Small intestine (tissue), 7 donors: ENCODE data around the gene TXNDC5. TPM values are rescaled to one million over a fixed set of nuclear protein-coding genes. Genes with fewer than 3 reads are reported as not detected.

ENCODE experiments used
- DNase-seq, 2 donors: peaks; one replicate each; pipeline versions ENCODE4 v3.0.0 to v3.0.0-alpha.2; 2013
- FAIRE-seq: peaks from 2 replicates; lab custom pipeline; 2012; peaks lifted over from hg19 to GRCh38; lab: Jason Lieb, UNC
- H3K27ac ChIP-seq, 3 donors: one replicate each; pipeline ENCODE4 v1.5.1; 2013; ENCODE audit warnings: low read length in 2 of 3, mild to moderate bottlenecking in 2 of 3, control low read depth in 1 of 3, inconsistent platforms in 1 of 3, low read depth in 1 of 3, moderate library complexity in 1 of 3
- H3K27me3 ChIP-seq, 3 donors: one replicate each; pipeline ENCODE4 v1.6.1; 2013; ENCODE audit warnings: low read length in 3 of 3, inconsistent platforms in 1 of 3; ENCODE audit not compliant: control insufficient read depth in 3 of 3, insufficient read depth in 3 of 3
- H3K36me3 ChIP-seq, 3 donors: one replicate each; pipeline ENCODE4 v1.6.1; 2013; ENCODE audit warnings: low read length in 3 of 3, inconsistent platforms in 1 of 3, low read depth in 1 of 3, mild to moderate bottlenecking in 1 of 3, moderate library complexity in 1 of 3; ENCODE audit not compliant: control insufficient read depth in 3 of 3, insufficient read depth in 2 of 3
- H3K4me1 ChIP-seq, 3 donors: one replicate each; pipeline ENCODE4 v1.6.1; 2013; ENCODE audit warnings: low read length in 2 of 3, inconsistent platforms in 1 of 3, low read depth in 1 of 3, mild to moderate bottlenecking in 1 of 3, moderate library complexity in 1 of 3; ENCODE audit not compliant: control insufficient read depth in 3 of 3, insufficient read depth in 2 of 3
- H3K4me3 ChIP-seq, 3 donors: one replicate each; pipeline ENCODE4 v1.5.1; 2013; ENCODE audit warnings: low read length in 3 of 3, control low read depth in 1 of 3, inconsistent platforms in 1 of 3, low read depth in 1 of 3, mild to moderate bottlenecking in 1 of 3, moderate library complexity in 1 of 3
- H3K9me3 ChIP-seq, 2 donors: one replicate each; pipeline ENCODE4 v1.6.1; 2013; ENCODE audit warnings: low read depth in 1 of 2, low read length in 1 of 2; ENCODE audit not compliant: control insufficient read depth in 2 of 2, insufficient read depth in 1 of 2
- WGBS, 3 donors: extraction: QIAGEN DNeasy Blood & Tissue Kit; methylation state at CpG; one replicate each; pipeline ENCODE4 v1.1.7; 2013; 5-methylcytosine and 5-hydroxymethylcytosine counted together
- polyA plus RNA-seq, 4 donors: library from polyadenylated mRNA; stranded (reverse) in 3 of 4; unstranded in 1 of 4; fragments of 200-250 nt in 3 of 4; fragments of 120-200 nt in 1 of 4; gene quantifications; one replicate each; pipeline versions ENCODE4 v1.2.1 to v1.2.3, GENCODE V29; 2013
- donor health status: healthy with polysubstance abuse.
- donor health status: control.
- donor health status: control.
- donor health status: Bipolar disorder and iron deficiency.
- donor health status: healthy.

The TXNDC5 gene
- polyA plus RNA-seq, 4 donors, result 19.5 to 99.8 (median 85.3) TPM

- H3K4me3 ChIP-seq, result no peak overlapping the region
- H3K36me3 ChIP-seq, result peaks cover 3 to 52% (median 9%) of the 10 kb centered on the region in 3 donors
- WGBS, 3 donors, result 86 to 91% (median 87%) methylated on average over 5 of the region's 5 CpGs
- H3K9me3 ChIP-seq, result no peaks in the 10 kb centered on the region
- H3K4me1 ChIP-seq, result peaks cover 4 to 10% (median 4%) of the 10 kb centered on the region in 3 donors
- no peak for DNase-seq
- FAIRE-seq, result no peak
- peak overlapping the region in 1 of 3 donors; percentile 1 for H3K27ac ChIP-seq
- H3K27me3 ChIP-seq, result no peaks in the 10 kb centered on the region
These were observed 5.8 kb downstream of the TXNDC5 start for GRCh38 chr6:7904654-7905319.

- DNase-seq (no peak), FAIRE-seq (no peak)
- Histone ChIP-seq H3K4me3 (no peak overlapping the region), H3K36me3 (peaks cover 3 to 58% (median 9%) of the 10 kb centered on the region in 3 donors), H3K27ac (no peak overlapping the region), H3K9me3 (no peaks in the 10 kb centered on the region), H3K27me3 (no peaks in the 10 kb centered on the region), H3K4me1 (peaks cover 0 to 14% (median 2%) of the 10 kb centered on the region in 3 donors)
- 83 to 92% (median 88%) methylated on average over 3 of the region's 3 CpGs for WGBS, 3 donors
These were observed 6.9 kb downstream of the TXNDC5 start for GRCh38 chr6:7903673-7904072.

- Histone ChIP-seq H3K4me3 (no peak overlapping the region), H3K27me3 (no peaks in the 10 kb centered on the region), H3K36me3 (peaks cover 3 to 63% (median 12%) of the 10 kb centered on the region in 3 donors), H3K4me1 (peaks cover 0 to 14% (median 2%) of the 10 kb centered on the region in 3 donors), H3K9me3 (no peaks in the 10 kb centered on the region), H3K27ac (no peak overlapping the region)
- 86 to 100% (median 96%) methylated on average over 1 of the region's 1 CpG for WGBS, 3 donors
- no peak for FAIRE-seq
- no peak for DNase-seq
These were observed 7.7 kb downstream of the TXNDC5 start for GRCh38 chr6:7902867-7903266.

- Histone ChIP-seq H3K9me3 (no peaks in the 10 kb centered on the region), H3K4me1 (peaks cover 0 to 14% (median 2%) of the 10 kb centered on the region in 3 donors), H3K4me3 (no peak overlapping the region), H3K36me3 (peaks cover 5 to 62% (median 12%) of the 10 kb centered on the region in 3 donors), H3K27ac (peak overlapping the region in 1 of 3 donors; percentile 37), H3K27me3 (no peaks in the 10 kb centered on the region)
- DNase-seq (no peak), FAIRE-seq (no peak)
- 75 to 83% (median 76%) methylated on average over 8 of the region's 8 CpGs for WGBS, 3 donors
These were observed 8.4 kb downstream of the TXNDC5 start for GRCh38 chr6:7902221-7902620.

- 44 to 66% (median 57%) methylated on average over 4 of the region's 4 CpGs for WGBS, 3 donors
- DNase-seq (no peak), FAIRE-seq (no peak)
- Histone ChIP-seq H3K36me3 (peaks cover 5 to 60% (median 13%) of the 10 kb centered on the region in 3 donors), H3K27me3 (no peaks in the 10 kb centered on the region), H3K27ac (peak overlapping the region in 1 of 3 donors; percentile 61), H3K4me1 (peaks cover 0 to 14% (median 2%) of the 10 kb centered on the region in 3 donors), H3K9me3 (no peaks in the 10 kb centered on the region), H3K4me3 (no peak overlapping the region)
These were observed 8.8 kb downstream of the TXNDC5 start for GRCh38 chr6:7901780-7902179.

- Histone ChIP-seq H3K4me1 (peaks cover 0 to 14% (median 2%) of the 10 kb centered on the region in 3 donors), H3K9me3 (no peaks in the 10 kb centered on the region), H3K4me3 (no peak overlapping the region), H3K27me3 (no peaks in the 10 kb centered on the region), H3K27ac (peak overlapping the region in 1 of 3 donors; percentile 15), H3K36me3 (peaks cover 7 to 64% (median 15%) of the 10 kb centered on the region in 3 donors)
- WGBS, 3 donors, result 15 to 68% (median 35%) methylated on average over 9 of the region's 9 CpGs
- peak; percentile 17 to 83 for DNase-seq
- FAIRE-seq, result no peak
These were observed 9.5 kb downstream of the TXNDC5 start for GRCh38 chr6:7901056-7901455.

GRCh38 chr6:7900621-7901020 lies 10.0 kb downstream of the TXNDC5 start:
- H3K27ac ChIP-seq, result peak overlapping the region in 1 of 3 donors; percentile 15
- no peak for DNase-seq
- no peaks in the 10 kb centered on the region for H3K27me3 ChIP-seq
- H3K9me3 ChIP-seq, result no peaks in the 10 kb centered on the region
- peaks cover 0 to 14% (median 2%) of the 10 kb centered on the region in 3 donors for H3K4me1 ChIP-seq
- 75 to 87% (median 86%) methylated on average over 2 of the region's 2 CpGs for WGBS, 3 donors
- no peak overlapping the region for H3K4me3 ChIP-seq
- FAIRE-seq, result no peak
- peaks cover 10 to 64% (median 15%) of the 10 kb centered on the region in 3 donors for H3K36me3 ChIP-seq

- no peaks in the 10 kb centered on the region for H3K9me3 ChIP-seq
- no peak overlapping the region for H3K27ac ChIP-seq
- no peak for DNase-seq
- H3K36me3 ChIP-seq, result peaks cover 10 to 70% (median 15%) of the 10 kb centered on the region in 3 donors
- FAIRE-seq, result no peak
- no peak overlapping the region for H3K4me3 ChIP-seq
- 69 to 70% (median 69%) methylated on average over 4 of the region's 4 CpGs for WGBS, 3 donors
- H3K4me1 ChIP-seq, result peaks cover 0 to 14% (median 2%) of the 10 kb centered on the region in 3 donors
- no peaks in the 10 kb centered on the region for H3K27me3 ChIP-seq
These were observed 10.7 kb downstream of the TXNDC5 start for GRCh38 chr6:7899889-7900213.
